ENCODE measurements around the gene ZNF628.

The ZNF628 gene

GRCh38 chr19:55530996-55531395 is 54.6 kb downstream of the ZNF628 start:
- Histone ChIP-seq H3K27ac (ENCODE audit: low read depth, low read length, poor library complexity, severe bottlenecking) (no peak overlapping the region), H3K4me2 (ENCODE audit: low read length) (no peak overlapping the region), H3K4me3 (ENCODE audit: low read depth, low read length, poor library complexity, severe bottlenecking) (no peak overlapping the region), H3F3A (ENCODE audit: insufficient read depth, low read length) (no peaks in the 10 kb centered on the region), H3K4me1 (ENCODE audit: insufficient read depth, low read length, severe bottlenecking) (no peaks in the 10 kb centered on the region), H4K20me1 (ENCODE audit: insufficient read depth, low read length) (no peaks in the 10 kb centered on the region), H3K9me3 (ENCODE audit: low read length) (no peaks in the 10 kb centered on the region), H3K36me3 (ENCODE audit: insufficient read depth, low read length) (no peaks in the 10 kb centered on the region), H3K9me2 (ENCODE audit: low read depth, low read length) (no peaks in the 10 kb centered on the region), H3K27me3 (ENCODE audit: insufficient read depth, low read length) (no peaks in the 10 kb centered on the region), H3K9ac (ENCODE audit: low read length) (no peak overlapping the region), H3K79me2 (ENCODE audit: insufficient read depth, low read length) (no peaks in the 10 kb centered on the region), H2AFZ (ENCODE audit: low read length) (no peak overlapping the region)
- TF ChIP-seq CTCF (IDR thresholded peaks at IDR 0.05; ENCODE audit: low read length), result no peak
- no peak for TF ChIP-seq EZH2 (IDR thresholded peaks at IDR 0.05; ENCODE audit: borderline replicate concordance, low read length)
